GM12878 (cell line): ENCODE measurements around the gene ZIC2.

Source experiments
- EGR1 ChIP-seq, 2 experiments: IDR thresholded peaks; 1 replicate in 1 of 2; 2 replicates in 1 of 2; pipeline ENCODE4 v1.6.1; 2011 to 2012; ENCODE audit warnings: low read depth in 2 of 2, low read length in 2 of 2, borderline replicate concordance in 1 of 2, mild to moderate bottlenecking in 1 of 2, moderate library complexity in 1 of 2
- EZH2 ChIP-seq: IDR thresholded peaks from 2 replicates; pipeline ENCODE4 v1.6.1; 2012; ENCODE audit warnings: low read depth, mild to moderate bottlenecking, control low read depth, inconsistent platforms, low read length, borderline replicate concordance; ENCODE audit not compliant: control insufficient read depth
- HCFC1 ChIP-seq: fragments of 150-350 bp; IDR thresholded peaks from 2 replicates; pipeline ENCODE4 v1.6.1; 2014; ENCODE audit warnings: low read length
- MXI1 ChIP-seq: fragments of 150-350 bp; IDR thresholded peaks from 2 replicates; pipeline ENCODE4 v1.6.1; 2011; ENCODE audit warnings: low read depth, mild to moderate bottlenecking, inconsistent platforms, low read length, improper control_type of control experiment
- SMC3 ChIP-seq: IDR thresholded peaks from 2 replicates; pipeline ENCODE4 v1.6.1; 2011; ENCODE audit warnings: low read length, improper control_type of control experiment, borderline replicate concordance
- STAT3 ChIP-seq: IDR thresholded peaks from 2 replicates; pipeline ENCODE4 v1.6.1; 2011; ENCODE audit warnings: low read depth, low read length, improper control_type of control experiment
- TCF7 ChIP-seq: IDR thresholded peaks from 2 replicates; pipeline ENCODE4 v1.6.1; 2014; ENCODE audit warnings: antibody characterized with exemption, borderline replicate concordance
- YY1 ChIP-seq: IDR thresholded peaks from 2 replicates; pipeline ENCODE4 v1.6.1; 2011; ENCODE audit warnings: low read depth, mild to moderate bottlenecking, low read length
- ZZZ3 ChIP-seq: IDR thresholded peaks from 2 replicates; pipeline ENCODE4 v1.6.1; 2011; ENCODE audit warnings: low read depth; ENCODE audit not compliant: control insufficient read depth, insufficient read length
- TF ChIP-seq, protein P1 (sequence below): fragments of 450-650 bp; IDR thresholded peaks from 2 replicates; pipeline ENCODE4 v1.6.1; 2018; ENCODE audit warnings: borderline replicate concordance, mild to moderate bottlenecking; ENCODE audit not compliant: partially characterized antibody
- TF ChIP-seq, protein P2 (sequence below), 3 experiments: IDR thresholded peaks in 2 of 3; conservative IDR thresholded peaks in 1 of 3; 2 replicates each; pipeline ENCODE4 v1.5.1; 2011; ENCODE audit warnings: low read depth in 3 of 3, low read length in 3 of 3, mild to moderate bottlenecking in 3 of 3, control low read depth in 2 of 3, moderate library complexity in 2 of 3, inconsistent platforms in 1 of 3, mixed read lengths in 1 of 3; ENCODE audit not compliant: control insufficient read depth in 2 of 3, insufficient read depth in 1 of 3; ENCODE audit errors: extremely low read depth in 1 of 3

DNA sequence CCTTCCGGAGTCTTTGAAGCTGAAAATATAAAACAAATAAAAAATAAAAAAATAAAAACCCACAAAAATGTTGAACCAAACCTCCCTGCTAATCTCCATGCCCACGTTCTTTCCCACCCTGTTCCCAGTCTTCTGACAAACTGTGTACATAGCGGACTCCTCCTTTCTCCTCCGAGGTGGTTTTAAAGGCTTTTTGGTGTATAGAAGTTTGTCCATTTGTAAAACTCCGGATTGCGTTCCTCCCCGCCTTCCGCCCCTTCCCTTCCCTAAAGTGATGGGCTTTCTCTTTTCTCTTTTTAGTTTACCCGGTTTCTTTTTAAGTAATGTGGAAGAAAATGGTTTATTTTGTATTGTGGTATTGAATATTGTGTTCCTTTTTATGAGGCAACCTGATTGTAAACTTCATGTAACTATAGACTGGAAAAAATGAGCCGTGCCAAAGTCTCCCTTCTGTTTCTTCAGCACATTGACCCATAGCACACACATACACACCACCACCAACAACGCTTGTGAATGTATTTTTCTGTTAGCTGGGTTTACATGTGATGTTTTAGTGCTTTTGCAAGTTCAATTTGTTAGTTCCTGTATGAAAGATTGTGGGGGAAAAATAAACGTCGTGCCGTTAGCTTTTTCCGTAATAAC is 4.4 kb downstream of the ZIC2 start:
- TF ChIP-seq SMC3: no peak
- no peak for TF ChIP-seq ZZZ3
- TF ChIP-seq, protein P1, sequence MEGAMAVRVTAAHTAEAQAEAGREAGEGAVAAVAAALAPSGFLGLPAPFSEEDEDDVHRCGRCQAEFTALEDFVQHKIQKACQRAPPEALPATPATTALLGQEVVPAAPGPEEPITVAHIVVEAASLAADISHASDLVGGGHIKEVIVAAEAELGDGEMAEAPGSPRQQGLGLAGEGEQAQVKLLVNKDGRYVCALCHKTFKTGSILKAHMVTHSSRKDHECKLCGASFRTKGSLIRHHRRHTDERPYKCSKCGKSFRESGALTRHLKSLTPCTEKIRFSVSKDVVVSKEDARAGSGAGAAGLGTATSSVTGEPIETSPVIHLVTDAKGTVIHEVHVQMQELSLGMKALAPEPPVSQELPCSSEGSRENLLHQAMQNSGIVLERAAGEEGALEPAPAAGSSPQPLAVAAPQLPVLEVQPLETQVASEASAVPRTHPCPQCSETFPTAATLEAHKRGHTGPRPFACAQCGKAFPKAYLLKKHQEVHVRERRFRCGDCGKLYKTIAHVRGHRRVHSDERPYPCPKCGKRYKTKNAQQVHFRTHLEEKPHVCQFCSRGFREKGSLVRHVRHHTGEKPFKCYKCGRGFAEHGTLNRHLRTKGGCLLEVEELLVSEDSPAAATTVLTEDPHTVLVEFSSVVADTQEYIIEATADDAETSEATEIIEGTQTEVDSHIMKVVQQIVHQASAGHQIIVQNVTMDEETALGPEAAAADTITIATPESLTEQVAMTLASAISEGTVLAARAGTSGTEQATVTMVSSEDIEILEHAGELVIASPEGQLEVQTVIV: no peak
- TF ChIP-seq MXI1: no peak
- 0 out of 2 replicates have a peak, but pooled peaks have one; percentile 65 for TF ChIP-seq EZH2
- no peak for TF ChIP-seq STAT3
- TF ChIP-seq YY1: no peak
- no peak for TF ChIP-seq HCFC1
- no peak for TF ChIP-seq EGR1 (IDR thresholded peaks at IDR 0.05; ENCODE audit: borderline replicate concordance in 1 of 2, low read depth in 2 of 2, low read length in 2 of 2)
- TF ChIP-seq TCF7: no peak
- TF ChIP-seq, protein P2, sequence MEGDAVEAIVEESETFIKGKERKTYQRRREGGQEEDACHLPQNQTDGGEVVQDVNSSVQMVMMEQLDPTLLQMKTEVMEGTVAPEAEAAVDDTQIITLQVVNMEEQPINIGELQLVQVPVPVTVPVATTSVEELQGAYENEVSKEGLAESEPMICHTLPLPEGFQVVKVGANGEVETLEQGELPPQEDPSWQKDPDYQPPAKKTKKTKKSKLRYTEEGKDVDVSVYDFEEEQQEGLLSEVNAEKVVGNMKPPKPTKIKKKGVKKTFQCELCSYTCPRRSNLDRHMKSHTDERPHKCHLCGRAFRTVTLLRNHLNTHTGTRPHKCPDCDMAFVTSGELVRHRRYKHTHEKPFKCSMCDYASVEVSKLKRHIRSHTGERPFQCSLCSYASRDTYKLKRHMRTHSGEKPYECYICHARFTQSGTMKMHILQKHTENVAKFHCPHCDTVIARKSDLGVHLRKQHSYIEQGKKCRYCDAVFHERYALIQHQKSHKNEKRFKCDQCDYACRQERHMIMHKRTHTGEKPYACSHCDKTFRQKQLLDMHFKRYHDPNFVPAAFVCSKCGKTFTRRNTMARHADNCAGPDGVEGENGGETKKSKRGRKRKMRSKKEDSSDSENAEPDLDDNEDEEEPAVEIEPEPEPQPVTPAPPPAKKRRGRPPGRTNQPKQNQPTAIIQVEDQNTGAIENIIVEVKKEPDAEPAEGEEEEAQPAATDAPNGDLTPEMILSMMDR (IDR thresholded peaks at IDR 0.05 in 2 of 3, conservative IDR thresholded peaks at IDR 0.05 in 1 of 3; ENCODE audit: control insufficient read depth in 2 of 3, extremely low read depth in 1 of 3, insufficient read depth in 1 of 3, low read depth in 3 of 3, low read length in 3 of 3): no peak
